ENCODE measurements around the gene KRT74. TPM values are rescaled to one million over a fixed set of nuclear protein-coding genes. Genes with fewer than 3 reads are reported as not detected.

The KRT74 gene
- total and polyA plus RNA-seq, 4 donors = not detected

- DNase-seq (ENCODE audit: low spot score) = peak; percentile 10
- no peak for TF ChIP-seq SP1 (IDR thresholded peaks at IDR 0.05)
- no peak for TF ChIP-seq NR2F2 (IDR thresholded peaks at IDR 0.05)
- TF ChIP-seq ZBTB33 (IDR thresholded peaks at IDR 0.05) = no peak
- no peak for TF ChIP-seq JUND (IDR thresholded peaks at IDR 0.05)
- TF ChIP-seq EGR1 (IDR thresholded peaks at IDR 0.05; ENCODE audit: low read depth in 2 of 2) = no peak
- TF ChIP-seq FOXA1 (IDR thresholded peaks at IDR 0.05) = no peak
- TF ChIP-seq ATF3 (IDR thresholded peaks at IDR 0.05) = no peak
- TF ChIP-seq GABPA (IDR thresholded peaks at IDR 0.05 in 1 of 2, conservative IDR thresholded peaks at IDR 0.05 in 1 of 2) = no peak
- TF ChIP-seq YY1 (IDR thresholded peaks at IDR 0.05) = no peak
- no peak for TF ChIP-seq HNF4A (conservative IDR thresholded peaks at IDR 0.05)
- no peak for TF ChIP-seq CTCF (IDR thresholded peaks at IDR 0.05; ENCODE audit: low read depth, low read length, missing input control)
- TF ChIP-seq MAX (IDR thresholded peaks at IDR 0.05) = no peak
Observed at GRCh38 chr12:52517888-52518287, 55.8 kb downstream of the KRT74 start.

GRCh38 chr12:52517005-52517835, 56.4 kb downstream of the KRT74 start:
- Histone ChIP-seq H3K4me3 (ENCODE audit: low read depth in 1 of 3, low read length in 3 of 3) (no peak overlapping the region), H3K4me1 (ENCODE audit: control insufficient read depth in 4 of 4, insufficient read depth in 4 of 4, low read length in 3 of 4) (no peaks in the 10 kb centered on the region), H3K27me3 (ENCODE audit: control insufficient read depth in 4 of 4, insufficient read depth in 4 of 4, low read length in 3 of 4) (no peaks in the 10 kb centered on the region), H3K9me3 (ENCODE audit: control insufficient read depth in 4 of 4, low read length in 3 of 4) (no peaks in the 10 kb centered on the region), H3K27ac (ENCODE audit: low read depth in 1 of 2, low read length in 2 of 2) (no peak overlapping the region), H3K9ac (ENCODE audit: low read depth in 1 of 2, low read length in 2 of 2) (no peak overlapping the region), H3K36me3 (ENCODE audit: control insufficient read depth in 4 of 4, insufficient read depth in 3 of 4, low read depth in 1 of 4, low read length in 3 of 4) (no peaks in the 10 kb centered on the region)
- WGBS = 93% methylated on average over 14 of the region's 14 CpGs
- DNase-seq (ENCODE audit: low spot score) = peak; percentile 10
- TF ChIP-seq JUND (IDR thresholded peaks at IDR 0.05) (no peak), YY1 (IDR thresholded peaks at IDR 0.05) (no peak), RXRA (IDR thresholded peaks at IDR 0.05) (no peak), REST (IDR thresholded peaks at IDR 0.05) (no peak), ZBTB33 (IDR thresholded peaks at IDR 0.05) (no peak), NR2F2 (IDR thresholded peaks at IDR 0.05) (no peak), RAD21 (IDR thresholded peaks at IDR 0.05) (no peak), MAX (IDR thresholded peaks at IDR 0.05) (no peak), FOXA1 (IDR thresholded peaks at IDR 0.05) (no peak), ATF3 (IDR thresholded peaks at IDR 0.05) (no peak), EGR1 (IDR thresholded peaks at IDR 0.05; ENCODE audit: low read depth in 2 of 2) (no peak), HNF4A (conservative IDR thresholded peaks at IDR 0.05) (no peak), GABPA (IDR thresholded peaks at IDR 0.05 in 1 of 2, conservative IDR thresholded peaks at IDR 0.05 in 1 of 2) (no peak), FOXA2 (IDR thresholded peaks at IDR 0.05) (no peak), TAF1 (conservative IDR thresholded peaks at IDR 0.05) (no peak), SP1 (IDR thresholded peaks at IDR 0.05) (no peak), HNF4G (IDR thresholded peaks at IDR 0.05) (no peak)

More at GRCh38 chr12:52517888-52518287, 55.8 kb downstream of the KRT74 start:
- H3K9me3 ChIP-seq (ENCODE audit: control insufficient read depth in 4 of 4, low read length in 3 of 4) = no peaks in the 10 kb centered on the region
- H3K4me1 ChIP-seq (ENCODE audit: control insufficient read depth in 4 of 4, insufficient read depth in 4 of 4, low read length in 3 of 4) = no peaks in the 10 kb centered on the region
- no peak overlapping the region for H3K9ac ChIP-seq (ENCODE audit: low read depth in 1 of 2, low read length in 2 of 2)
- no peak overlapping the region for H3K4me3 ChIP-seq (ENCODE audit: low read depth in 1 of 3, low read length in 3 of 3)
- no peaks in the 10 kb centered on the region for H3K36me3 ChIP-seq (ENCODE audit: control insufficient read depth in 4 of 4, insufficient read depth in 3 of 4, low read depth in 1 of 4, low read length in 3 of 4)
- WGBS = 98% methylated on average over 5 of the region's 5 CpGs
- H3K27ac ChIP-seq (ENCODE audit: low read depth in 1 of 2, low read length in 2 of 2) = no peak overlapping the region
- H3K27me3 ChIP-seq (ENCODE audit: control insufficient read depth in 4 of 4, insufficient read depth in 4 of 4, low read length in 3 of 4) = no peaks in the 10 kb centered on the region

All from liver (tissue), 9 donors.